H1 (cell line): ENCODE measurements around the gene SYNCRIP. TPM values are rescaled to one million over a fixed set of nuclear protein-coding genes. Genes with fewer than 3 reads are reported as not detected.

Experiments
- CTCF ChIA-PET: fragments of 300-600 bp; sonication (Branson Sonifier 250); formaldehyde crosslinking; loops from one replicate; lab custom pipeline; 2021; ENCODE audit not compliant: partially characterized antibody; lab: Charles Lee
- POLR2A ChIA-PET: fragments of 300-600 bp; sonication (Branson Sonifier 250); formaldehyde crosslinking; loops from one replicate; lab custom pipeline; 2021; ENCODE audit warnings: inconsistent platforms; ENCODE audit not compliant: partially characterized antibody; lab: Charles Lee
- DNase-seq, 2 experiments: peaks; one replicate each; pipeline versions ENCODE4 v3.0.0 to v3.0.0-alpha.2; 2010 to 2022; ENCODE audit warnings: low spot score in 2 of 2, low read depth in 1 of 2, mixed read lengths in 1 of 2
- FAIRE-seq: peaks from 2 replicates; lab custom pipeline; 2011; peaks lifted over from hg19 to GRCh38; lab: Jason Lieb, UNC
- H2AFZ ChIP-seq: 2 replicates; pipeline ENCODE4 v1.8.1; 2012; ENCODE audit warnings: low read length, inconsistent platforms
- H2AK5ac ChIP-seq: 2 replicates; pipeline ENCODE4 v1.6.1; 2013; ENCODE audit warnings: low read depth, low read length
- H2BK120ac ChIP-seq: replicated peaks from 2 replicates; pipeline ENCODE3; 2013; ENCODE audit warnings: low read depth, low read length, inconsistent platforms
- H2BK12ac ChIP-seq: 2 replicates; pipeline ENCODE4 v1.6.1; 2013; ENCODE audit warnings: low read depth, low read length
- H2BK15ac ChIP-seq: 2 replicates; pipeline ENCODE4 v1.6.1; 2013; ENCODE audit warnings: low read length
- H2BK20ac ChIP-seq: 2 replicates; pipeline ENCODE4 v1.6.1; 2013; ENCODE audit warnings: low read length
- H2BK5ac ChIP-seq: 2 replicates; pipeline ENCODE4 v1.6.1; 2013; ENCODE audit warnings: low read depth, low read length
- H3K14ac ChIP-seq: 2 replicates; pipeline ENCODE4 v1.6.1; 2013; ENCODE audit warnings: inconsistent platforms; ENCODE audit not compliant: insufficient read length
- H3K18ac ChIP-seq: 2 replicates; pipeline ENCODE4 v1.6.1; 2013; ENCODE audit warnings: low read length; ENCODE audit errors: extremely low read depth
- H3K23ac ChIP-seq: 2 replicates; pipeline ENCODE4 v1.6.1; 2013; ENCODE audit warnings: inconsistent platforms; ENCODE audit not compliant: insufficient read length
- H3K23me2 ChIP-seq: 2 replicates; pipeline ENCODE4 v1.6.1; 2013; ENCODE audit warnings: low read depth, low read length
- H3K27ac ChIP-seq: 2 replicates; pipeline ENCODE4 v1.6.1; 2011; ENCODE audit warnings: low read depth, low read length, inconsistent platforms
- H3K27me3 ChIP-seq, 4 experiments: replicated peaks in 1 of 4; 1 replicate in 1 of 4; 2 replicates in 3 of 4; pipeline versions ENCODE4 v1.6.1 to v1.8.1; 2011 to 2013; ENCODE audit warnings: low read length in 3 of 4, mild to moderate bottlenecking in 3 of 4, inconsistent platforms in 2 of 4, mixed read lengths in 2 of 4, moderate library complexity in 1 of 4; ENCODE audit not compliant: control insufficient read depth in 3 of 4, insufficient read depth in 3 of 4; ENCODE audit errors: extremely low read depth in 1 of 4
- H3K36me3 ChIP-seq, 4 experiments: 2 replicates each; pipeline versions ENCODE4 v1.6.1 to v1.8.1; 2011 to 2013; ENCODE audit warnings: mild to moderate bottlenecking in 4 of 4, low read length in 3 of 4, moderate library complexity in 2 of 4, control low read depth in 1 of 4, inconsistent platforms in 1 of 4; ENCODE audit not compliant: insufficient read depth in 4 of 4, control insufficient read depth in 2 of 4
- H3K4ac ChIP-seq: replicated peaks from 2 replicates; pipeline ENCODE3; 2013; ENCODE audit warnings: low read length, low read depth, mixed read lengths, inconsistent platforms; ENCODE audit not compliant: insufficient read length
- H3K4me1 ChIP-seq, 4 experiments: replicated peaks in 1 of 4; 1 replicate in 1 of 4; 2 replicates in 3 of 4; pipeline versions ENCODE4 v1.6.1 to v1.8.1; 2011 to 2013; ENCODE audit warnings: low read length in 3 of 4, inconsistent platforms in 2 of 4, mixed read lengths in 1 of 4; ENCODE audit not compliant: insufficient read depth in 4 of 4, control insufficient read depth in 3 of 4
- H3K4me2 ChIP-seq, 2 experiments: 2 replicates each; pipeline versions ENCODE4 v1.6.1 to v1.8.1; 2011 to 2013; ENCODE audit warnings: low read depth in 2 of 2, low read length in 2 of 2, control low read depth in 1 of 2, inconsistent platforms in 1 of 2, mild to moderate bottlenecking in 1 of 2; ENCODE audit not compliant: insufficient read depth in 1 of 2
- H3K4me3 ChIP-seq, 4 experiments: fragments of 200-600, 300-600 bp in 1 of 4; sonication (generic), shearing (Covaris generic), sonication (Bioruptor Twin) in 1 of 4; 2 replicates each; pipeline versions ENCODE4 v1.5.1 to v1.8.1; 2011 to 2016; ENCODE audit warnings: low read length in 4 of 4, low read depth in 3 of 4, control low read depth in 2 of 4, inconsistent platforms in 2 of 4, mild to moderate bottlenecking in 2 of 4, mixed read lengths in 1 of 4, moderate library complexity in 1 of 4; ENCODE audit not compliant: insufficient read depth in 2 of 4; ENCODE audit errors: extremely low read depth in 1 of 4
- H3K56ac ChIP-seq: replicated peaks from 2 replicates; pipeline ENCODE3; 2013; ENCODE audit warnings: low read depth, mild to moderate bottlenecking, mixed read lengths, low read length, inconsistent platforms; ENCODE audit not compliant: insufficient read length
- H3K79me1 ChIP-seq: 2 replicates; pipeline ENCODE4 v1.6.1; 2013; ENCODE audit warnings: low read depth, low read length, control low read depth
- H3K79me2 ChIP-seq, 2 experiments: 2 replicates each; pipeline versions ENCODE4 v1.6.1 to v1.8.1; 2012 to 2013; ENCODE audit warnings: low read length in 2 of 2, mild to moderate bottlenecking in 2 of 2, inconsistent platforms in 1 of 2; ENCODE audit not compliant: insufficient read depth in 2 of 2, control insufficient read depth in 1 of 2
- H3K9ac ChIP-seq, 4 experiments: replicated peaks in 1 of 4; 1 replicate in 1 of 4; 2 replicates in 3 of 4; pipeline versions ENCODE4 v1.6.1 to v1.8.1; 2011 to 2013; ENCODE audit warnings: low read depth in 3 of 4, low read length in 3 of 4, control low read depth in 2 of 4, mild to moderate bottlenecking in 2 of 4, moderate library complexity in 2 of 4, inconsistent platforms in 1 of 4; ENCODE audit errors: extremely low read depth in 1 of 4
- H3K9me3 ChIP-seq, 2 experiments: 2 replicates each; pipeline versions ENCODE4 v1.6.1 to v1.8.1; 2012 to 2013; ENCODE audit warnings: mild to moderate bottlenecking in 2 of 2, moderate library complexity in 2 of 2, control low read depth in 1 of 2, inconsistent platforms in 1 of 2, low read depth in 1 of 2, low read length in 1 of 2, mixed read lengths in 1 of 2; ENCODE audit not compliant: insufficient read depth in 2 of 2
- H4K20me1 ChIP-seq, 2 experiments: replicated peaks in 1 of 2; 2 replicates each; pipeline versions ENCODE3 to v1.8.1; 2011 to 2013; ENCODE audit warnings: inconsistent platforms in 2 of 2, low read length in 2 of 2, mild to moderate bottlenecking in 1 of 2; ENCODE audit not compliant: insufficient read depth in 2 of 2, control insufficient read depth in 1 of 2
- H4K5ac ChIP-seq: 2 replicates; pipeline ENCODE4 v1.6.1; 2013; ENCODE audit warnings: low read length, low read depth, mixed read lengths, inconsistent platforms; ENCODE audit not compliant: insufficient read length
- H4K8ac ChIP-seq: 2 replicates; pipeline ENCODE4 v1.8.0; 2013; ENCODE audit warnings: mild to moderate bottlenecking, moderate library complexity, low read length, inconsistent platforms; ENCODE audit not compliant: insufficient read depth; ENCODE audit errors: extremely low read depth
- H4K91ac ChIP-seq: replicated peaks from 2 replicates; pipeline ENCODE3; 2013; ENCODE audit warnings: low read length, mixed read lengths, inconsistent platforms; ENCODE audit not compliant: insufficient read length
- PHF8 ChIP-seq: fragments of 200-600 bp; sonication (generic); conservative IDR thresholded peaks from 2 replicates; pipeline ENCODE4 v1.7.1; 2012; ENCODE audit warnings: low read depth, mild to moderate bottlenecking, inconsistent platforms, low read length, moderate library complexity
- polyA plus RNA-seq, 7 experiments: library from polyadenylated mRNA; depleted of rRNA in 3 of 7; stranded (reverse) in 5 of 7; unstranded in 2 of 7; fragments of >200 nt in 5 of 7; fragments of 200-250 nt in 2 of 7; gene quantifications; 1 replicate in 5 of 7; 2 replicates in 1 of 7; 4 replicates in 1 of 7; pipeline versions ENCODE4 v1.2.1 to v1.2.3, GENCODE V29; 2011 to 2013; ENCODE audit warnings: missing spikeins in 2 of 7, mixed read lengths in 2 of 7
- total RNA-seq: library from RNA; stranded (reverse); fragmentation: NEBNext Ultra II Directional; extraction: Animal tissue kit (Norgen Biotek cat#: 25700); gene quantifications from 2 replicates; pipeline ENCODE4 v1.2.1, GENCODE V29; 2021

The SYNCRIP gene
- total and polyA plus RNA-seq, 2 of the 8 experiments (the other 6 are each of a cell fraction or from before 2014, with no cell fraction given): 16.8 to 219 TPM

- Histone ChIP-seq H3K27ac (no peak overlapping the region), H2AK5ac (no peak overlapping the region), H3K23me2 (no peaks in the 10 kb centered on the region), H3K18ac (no peak overlapping the region), H2BK5ac (no peak overlapping the region), H3K79me1 (no peaks in the 10 kb centered on the region), H4K20me1 (peaks cover 17 to 20% of the 10 kb centered on the region in 2 experiments), H3K79me2 (peaks cover 11 to 40% of the 10 kb centered on the region in 2 experiments; a peak in 3 of 4 replicates), H3K4me2 (no peak overlapping the region), H4K91ac (no peak overlapping the region), H3K9ac (no peak overlapping the region), H3K4me1 (peaks cover 0 to 9% (median 7%) of the 10 kb centered on the region in 4 experiments; a peak in 4 of 7 replicates), H4K8ac (no peak overlapping the region), H3K23ac (no peak overlapping the region), H3K27me3 (no peaks in the 10 kb centered on the region), H3K4ac (no peak overlapping the region), H2AFZ (no peak overlapping the region), H4K5ac (no peak overlapping the region), H2BK12ac (no peak overlapping the region), H3K14ac (no peak overlapping the region), H2BK15ac (no peak overlapping the region), H2BK120ac (no peak overlapping the region), H3K9me3 (no peaks in the 10 kb centered on the region), H3K36me3 (peaks cover 0 to 32% (median 21%) of the 10 kb centered on the region in 4 experiments; a peak in 5 of 8 replicates), H3K56ac (no peak overlapping the region), H3K4me3 (no peak overlapping the region), H2BK20ac (no peak overlapping the region)
- DNase-seq (no peak), FAIRE-seq (no peak)
- CTCF ChIA-PET: interaction anchor here (0.7 kb wide), 1 partner anchor 250 kb away, joined by 6 read pairs; no protein-coding TSS in a partner anchor
- POLR2A ChIA-PET: interaction anchor here (0.6 to 11.0 kb wide), 7 partner anchors 13 to 116 kb away, joined by 3 to 890 read pairs (median 5); partner anchors contain the start of gene SYNCRIP
- TF ChIP-seq PHF8: no peak
Measured at GRCh38 chr6:85672050-85672449, 29.4 kb upstream of the SYNCRIP start.
